ENCODE measurements around the gene CAT. TPM values are rescaled to one million over a fixed set of nuclear protein-coding genes. Genes with fewer than 3 reads are reported as not detected.

Gene CAT
- polyA plus RNA-seq, 1 of the 3 experiments (the other 2 are of a cell fraction): 26.6 TPM

DNA sequence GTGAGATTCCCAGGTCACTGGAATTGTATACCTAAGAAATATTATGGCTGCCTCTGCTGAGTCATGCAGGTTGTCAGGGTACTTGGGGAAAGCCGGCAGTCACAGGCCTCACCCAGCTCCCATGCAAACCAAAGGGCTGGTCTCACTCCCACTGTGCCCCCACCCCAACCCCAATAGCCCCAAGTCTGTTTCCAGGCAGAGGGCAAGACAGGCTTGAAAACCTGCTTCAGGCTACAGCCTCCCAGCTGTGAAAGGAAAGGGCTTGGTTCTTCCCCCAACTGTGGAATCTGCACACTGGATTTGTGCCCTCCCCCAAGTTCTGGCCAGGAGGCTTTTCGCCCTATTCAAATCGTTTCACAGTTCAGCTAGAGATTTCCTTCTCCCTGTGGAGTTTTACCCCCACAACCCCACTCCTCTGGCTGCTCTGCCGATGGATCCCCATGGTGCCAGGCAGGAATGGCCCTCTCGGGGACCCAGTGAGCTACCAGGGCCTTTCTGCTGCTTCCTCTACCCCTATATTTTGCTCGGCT is 43.9 kb upstream of the CAT start:
- CTCF ChIA-PET: interaction anchor here (0.8 to 1.7 kb wide), 3 partner anchors 22 to 73 kb away, joined by 3 to 7 read pairs (median 4); no protein-coding TSS in a partner anchor
- POLR2A ChIA-PET: no interaction called here

More for the DNA sequence above, 43.9 kb upstream of the CAT start:
- H3K27ac ChIP-seq (ENCODE audit: low read depth in 2 of 2, low read length in 1 of 2): no peak overlapping the region
- no peaks in the 10 kb centered on the region for H3F3A ChIP-seq (replicated peaks; ENCODE audit: insufficient read depth)
- H4K20me1 ChIP-seq (ENCODE audit: insufficient read depth): no peaks in the 10 kb centered on the region
- no peak for DNase-seq
- no peaks in the 10 kb centered on the region; the same call in 1 of the 2 replicates for H3K9me3 ChIP-seq
- no peaks in the 10 kb centered on the region for H3K9me2 ChIP-seq
- TF ChIP-seq, protein P1, sequence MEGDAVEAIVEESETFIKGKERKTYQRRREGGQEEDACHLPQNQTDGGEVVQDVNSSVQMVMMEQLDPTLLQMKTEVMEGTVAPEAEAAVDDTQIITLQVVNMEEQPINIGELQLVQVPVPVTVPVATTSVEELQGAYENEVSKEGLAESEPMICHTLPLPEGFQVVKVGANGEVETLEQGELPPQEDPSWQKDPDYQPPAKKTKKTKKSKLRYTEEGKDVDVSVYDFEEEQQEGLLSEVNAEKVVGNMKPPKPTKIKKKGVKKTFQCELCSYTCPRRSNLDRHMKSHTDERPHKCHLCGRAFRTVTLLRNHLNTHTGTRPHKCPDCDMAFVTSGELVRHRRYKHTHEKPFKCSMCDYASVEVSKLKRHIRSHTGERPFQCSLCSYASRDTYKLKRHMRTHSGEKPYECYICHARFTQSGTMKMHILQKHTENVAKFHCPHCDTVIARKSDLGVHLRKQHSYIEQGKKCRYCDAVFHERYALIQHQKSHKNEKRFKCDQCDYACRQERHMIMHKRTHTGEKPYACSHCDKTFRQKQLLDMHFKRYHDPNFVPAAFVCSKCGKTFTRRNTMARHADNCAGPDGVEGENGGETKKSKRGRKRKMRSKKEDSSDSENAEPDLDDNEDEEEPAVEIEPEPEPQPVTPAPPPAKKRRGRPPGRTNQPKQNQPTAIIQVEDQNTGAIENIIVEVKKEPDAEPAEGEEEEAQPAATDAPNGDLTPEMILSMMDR (IDR thresholded peaks at IDR 0.05): no peak
- TF ChIP-seq SIN3A (IDR thresholded peaks at IDR 0.05; ENCODE audit: borderline replicate concordance, low read depth, low read length) (no peak), RXRA (IDR thresholded peaks at IDR 0.05; ENCODE audit: borderline replicate concordance, low read depth) (no peak), TAF1 (IDR thresholded peaks at IDR 0.05; ENCODE audit: borderline replicate concordance, low read depth, low read length) (no peak), ELF1 (IDR thresholded peaks at IDR 0.05) (no peak), MEF2A (IDR thresholded peaks at IDR 0.05; ENCODE audit: borderline replicate concordance, low read depth) (no peak), TCF12 (IDR thresholded peaks at IDR 0.05) (no peak), RFX5 (IDR thresholded peaks at IDR 0.05; ENCODE audit: low read length) (no peak), EZH2phosphoT487 (IDR thresholded peaks at IDR 0.05; ENCODE audit: borderline replicate concordance, low read depth) (no peak), RCOR1 (IDR thresholded peaks at IDR 0.05; ENCODE audit: low read length) (no peak), NRF1 (IDR thresholded peaks at IDR 0.05; ENCODE audit: low read depth, low read length) (no peak)
- TF ChIP-seq, protein P2, sequence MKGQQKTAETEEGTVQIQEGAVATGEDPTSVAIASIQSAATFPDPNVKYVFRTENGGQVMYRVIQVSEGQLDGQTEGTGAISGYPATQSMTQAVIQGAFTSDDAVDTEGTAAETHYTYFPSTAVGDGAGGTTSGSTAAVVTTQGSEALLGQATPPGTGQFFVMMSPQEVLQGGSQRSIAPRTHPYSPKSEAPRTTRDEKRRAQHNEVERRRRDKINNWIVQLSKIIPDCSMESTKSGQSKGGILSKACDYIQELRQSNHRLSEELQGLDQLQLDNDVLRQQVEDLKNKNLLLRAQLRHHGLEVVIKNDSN (IDR thresholded peaks at IDR 0.05; ENCODE audit: borderline replicate concordance, low read depth): no peak
- TF ChIP-seq, protein P3, sequence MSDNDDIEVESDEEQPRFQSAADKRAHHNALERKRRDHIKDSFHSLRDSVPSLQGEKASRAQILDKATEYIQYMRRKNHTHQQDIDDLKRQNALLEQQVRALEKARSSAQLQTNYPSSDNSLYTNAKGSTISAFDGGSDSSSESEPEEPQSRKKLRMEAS (IDR thresholded peaks at IDR 0.05; ENCODE audit: low read depth): no peak
- TF ChIP-seq, protein P4, sequence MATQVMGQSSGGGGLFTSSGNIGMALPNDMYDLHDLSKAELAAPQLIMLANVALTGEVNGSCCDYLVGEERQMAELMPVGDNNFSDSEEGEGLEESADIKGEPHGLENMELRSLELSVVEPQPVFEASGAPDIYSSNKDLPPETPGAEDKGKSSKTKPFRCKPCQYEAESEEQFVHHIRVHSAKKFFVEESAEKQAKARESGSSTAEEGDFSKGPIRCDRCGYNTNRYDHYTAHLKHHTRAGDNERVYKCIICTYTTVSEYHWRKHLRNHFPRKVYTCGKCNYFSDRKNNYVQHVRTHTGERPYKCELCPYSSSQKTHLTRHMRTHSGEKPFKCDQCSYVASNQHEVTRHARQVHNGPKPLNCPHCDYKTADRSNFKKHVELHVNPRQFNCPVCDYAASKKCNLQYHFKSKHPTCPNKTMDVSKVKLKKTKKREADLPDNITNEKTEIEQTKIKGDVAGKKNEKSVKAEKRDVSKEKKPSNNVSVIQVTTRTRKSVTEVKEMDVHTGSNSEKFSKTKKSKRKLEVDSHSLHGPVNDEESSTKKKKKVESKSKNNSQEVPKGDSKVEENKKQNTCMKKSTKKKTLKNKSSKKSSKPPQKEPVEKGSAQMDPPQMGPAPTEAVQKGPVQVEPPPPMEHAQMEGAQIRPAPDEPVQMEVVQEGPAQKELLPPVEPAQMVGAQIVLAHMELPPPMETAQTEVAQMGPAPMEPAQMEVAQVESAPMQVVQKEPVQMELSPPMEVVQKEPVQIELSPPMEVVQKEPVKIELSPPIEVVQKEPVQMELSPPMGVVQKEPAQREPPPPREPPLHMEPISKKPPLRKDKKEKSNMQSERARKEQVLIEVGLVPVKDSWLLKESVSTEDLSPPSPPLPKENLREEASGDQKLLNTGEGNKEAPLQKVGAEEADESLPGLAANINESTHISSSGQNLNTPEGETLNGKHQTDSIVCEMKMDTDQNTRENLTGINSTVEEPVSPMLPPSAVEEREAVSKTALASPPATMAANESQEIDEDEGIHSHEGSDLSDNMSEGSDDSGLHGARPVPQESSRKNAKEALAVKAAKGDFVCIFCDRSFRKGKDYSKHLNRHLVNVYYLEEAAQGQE (IDR thresholded peaks at IDR 0.05; ENCODE audit: low read depth, low read length): no peak
- H3K4me3 ChIP-seq (ENCODE audit: low read depth in 2 of 2, low read length in 1 of 2): no peak overlapping the region
- no peaks in the 10 kb centered on the region for H3K27me3 ChIP-seq (ENCODE audit: insufficient read depth)
- no peak overlapping the region for H2AFZ ChIP-seq (ENCODE audit: low read depth)
- WGBS (ENCODE audit: low lambda C conversion rate): 80% methylated on average over 6 of the region's 6 CpGs
- H3K79me2 ChIP-seq (ENCODE audit: insufficient read depth): no peaks in the 10 kb centered on the region
- no peak overlapping the region for H3K4me2 ChIP-seq
- no peak overlapping the region for H3K9ac ChIP-seq
- peaks cover 0 to 22% of the 10 kb centered on the region in 2 experiments; a peak in 2 of 4 replicates for H3K4me1 ChIP-seq (ENCODE audit: control insufficient read depth in 1 of 2, insufficient read depth in 2 of 2, low read depth in 1 of 2, low read length in 1 of 2)
- no peaks in the 10 kb centered on the region for H3K36me3 ChIP-seq (replicated peaks in 1 of 2; ENCODE audit: control insufficient read depth in 1 of 2, insufficient read depth in 2 of 2, low read length in 1 of 2)
